IPS DF 6.9 (cell line): ENCODE measurements around the gene MACF1.

Experiments used
- DNase-seq: peaks from one replicate; pipeline ENCODE4 v3.0.0-alpha.2; 2013; ENCODE audit warnings: low read depth, low spot score
- H3K27ac ChIP-seq: one replicate; pipeline ENCODE4 v1.5.1; 2013; ENCODE audit warnings: low read length, control low read depth
- H3K27me3 ChIP-seq: 2 replicates; pipeline ENCODE4 v1.6.1; 2013; ENCODE audit warnings: mild to moderate bottlenecking, low read length; ENCODE audit not compliant: control insufficient read depth, insufficient read depth
- H3K36me3 ChIP-seq: 2 replicates; pipeline ENCODE4 v1.6.1; 2013; ENCODE audit warnings: low read length; ENCODE audit not compliant: control insufficient read depth, insufficient read depth
- H3K4me1 ChIP-seq: 2 replicates; pipeline ENCODE4 v1.6.1; 2013; ENCODE audit warnings: low read length; ENCODE audit not compliant: control insufficient read depth, insufficient read depth
- H3K4me3 ChIP-seq: 2 replicates; pipeline ENCODE4 v1.5.1; 2013; ENCODE audit warnings: mild to moderate bottlenecking, low read length
- H3K9me3 ChIP-seq: 2 replicates; pipeline ENCODE4 v1.6.1; 2013; ENCODE audit warnings: low read length, inconsistent platforms; ENCODE audit not compliant: control insufficient read depth, insufficient read depth
- WGBS: extraction: QIAGEN DNeasy Blood & Tissue Kit; methylation state at CpG from one replicate; pipeline ENCODE4 v1.1.7; 2013; ENCODE audit warnings: mixed read lengths, missing lambda C conversion rate; ENCODE audit not compliant: insufficient read length, insufficient coverage; 5-methylcytosine and 5-hydroxymethylcytosine counted together

The MACF1 gene

DNA sequence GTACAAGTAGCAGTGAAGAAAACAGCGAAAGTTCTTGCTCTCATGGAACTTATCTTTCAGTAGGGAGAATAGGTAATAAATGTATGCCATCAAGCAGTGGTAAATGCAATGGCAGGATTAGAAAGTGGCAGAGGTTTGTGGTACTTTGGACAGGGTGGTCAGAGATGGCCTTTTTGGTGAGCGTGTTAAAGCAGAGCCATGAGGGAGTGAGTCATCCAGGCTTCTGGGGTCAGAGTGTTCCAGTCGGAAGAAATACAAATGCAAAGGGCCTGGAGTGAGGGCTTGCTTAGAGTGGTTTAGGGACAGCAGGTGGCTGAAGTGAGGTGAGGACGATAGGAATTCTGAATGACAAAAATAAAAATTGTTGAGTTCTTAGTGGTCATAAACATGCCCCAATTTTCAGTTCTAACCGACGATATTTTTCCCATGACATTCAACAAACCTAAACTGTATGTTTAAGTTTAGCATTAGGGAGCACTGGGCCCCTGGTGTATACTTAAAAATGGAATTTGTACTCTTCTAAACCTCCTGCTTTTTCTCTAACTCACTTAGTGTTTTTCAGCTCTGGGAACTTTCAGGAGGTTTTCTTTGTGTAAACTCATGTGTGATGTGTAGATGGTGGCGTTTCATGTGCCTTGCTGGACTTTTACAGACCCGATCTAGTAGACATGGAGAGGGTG is 78.2 kb downstream of the MACF1 start:
- no CpG with 5 or more reads among the region's 8 CpGs for WGBS
- no peak for DNase-seq
- Histone ChIP-seq H3K4me3 (no peak overlapping the region), H3K9me3 (no peaks in the 10 kb centered on the region), H3K4me1 (no peaks in the 10 kb centered on the region), H3K36me3 (peaks cover 12% of the 10 kb centered on the region; the same call in 1 of the 2 replicates), H3K27me3 (no peaks in the 10 kb centered on the region), H3K27ac (no peak overlapping the region)

GRCh38 chr1:39283858-39284257 is 79.4 kb downstream of the MACF1 start:
- Histone ChIP-seq H3K4me3 (no peak overlapping the region), H3K4me1 (no peaks in the 10 kb centered on the region), H3K9me3 (no peaks in the 10 kb centered on the region), H3K27ac (no peak overlapping the region), H3K36me3 (peaks cover 12% of the 10 kb centered on the region; the same call in 1 of the 2 replicates), H3K27me3 (no peaks in the 10 kb centered on the region)
- no CpG with 5 or more reads among the region's 1 CpG for WGBS
- DNase-seq = no peak

- Histone ChIP-seq H3K27me3 (no peaks in the 10 kb centered on the region), H3K9me3 (no peaks in the 10 kb centered on the region), H3K4me1 (no peaks in the 10 kb centered on the region), H3K36me3 (peaks cover 18% of the 10 kb centered on the region; the same call in 1 of the 2 replicates), H3K27ac (no peak overlapping the region), H3K4me3 (no peak overlapping the region)
- no CpG with 5 or more reads among the region's 1 CpG for WGBS
- DNase-seq = no peak
These were observed 83.0 kb downstream of the MACF1 start for GRCh38 chr1:39287541-39287940.

- H3K9me3 ChIP-seq = no peaks in the 10 kb centered on the region
- H3K36me3 ChIP-seq = peaks cover 23% of the 10 kb centered on the region; the same call in 1 of the 2 replicates
- H3K4me1 ChIP-seq = no peaks in the 10 kb centered on the region
- no peak overlapping the region for H3K4me3 ChIP-seq
- DNase-seq = no peak
- H3K27ac ChIP-seq = no peak overlapping the region
- no CpG with 5 or more reads among the region's 5 CpGs for WGBS
- H3K27me3 ChIP-seq = no peaks in the 10 kb centered on the region
These were observed 84.4 kb downstream of the MACF1 start for GRCh38 chr1:39288735-39289465.

DNA sequence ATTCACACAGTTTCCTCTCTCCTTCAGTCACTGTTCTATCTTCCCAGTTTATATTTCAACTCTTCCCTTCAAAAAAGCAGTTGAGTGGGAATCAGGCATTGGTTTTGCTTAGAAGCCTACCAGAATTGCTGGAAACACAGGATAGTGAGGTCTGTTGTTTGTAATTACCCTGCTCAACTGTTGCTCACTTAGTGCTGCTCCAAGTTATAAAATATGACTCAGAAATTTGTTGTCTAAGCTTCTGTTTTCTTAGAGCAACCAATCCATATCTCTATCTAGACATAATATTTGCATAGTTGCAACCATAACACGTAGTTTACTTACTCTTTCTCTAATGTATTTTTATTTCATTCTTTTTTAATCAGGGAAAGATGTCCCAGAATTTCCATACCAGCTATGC is 87.9 kb downstream of the MACF1 start:
- no CpG with 5 or more reads among the region's 1 CpG for WGBS
- no peak for DNase-seq
- H3K9me3 ChIP-seq = no peaks in the 10 kb centered on the region
- no peak overlapping the region for H3K4me3 ChIP-seq
- H3K4me1 ChIP-seq = no peaks in the 10 kb centered on the region
- H3K27me3 ChIP-seq = no peaks in the 10 kb centered on the region
- H3K36me3 ChIP-seq = peaks cover 18% of the 10 kb centered on the region; the same call in 1 of the 2 replicates
- no peak overlapping the region for H3K27ac ChIP-seq

GRCh38 chr1:39293375-39294070 is 89.0 kb downstream of the MACF1 start:
- H3K36me3 ChIP-seq = peaks cover 17% of the 10 kb centered on the region; the same call in 1 of the 2 replicates
- no CpG with 5 or more reads among the region's 3 CpGs for WGBS

DNA sequence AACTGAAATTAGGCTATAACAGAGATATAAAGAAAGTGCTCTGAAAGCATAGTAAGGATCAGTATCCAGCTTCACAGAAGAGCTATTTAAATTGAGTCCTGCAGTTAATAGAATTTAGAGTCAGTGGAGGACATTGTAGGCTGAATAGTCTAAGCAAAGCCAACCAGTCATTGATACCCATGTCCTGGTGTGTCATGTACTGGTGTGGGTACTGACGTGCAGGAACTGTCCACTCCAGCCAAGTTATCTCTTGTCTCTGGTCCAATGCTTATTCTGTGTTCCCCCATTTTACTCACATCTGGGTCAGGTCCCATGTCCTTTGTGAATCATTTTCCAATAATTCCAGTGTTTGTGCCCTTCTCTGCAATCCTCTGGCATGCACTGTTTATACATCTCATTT is 90.0 kb downstream of the MACF1 start:
- no peaks in the 10 kb centered on the region for H3K27me3 ChIP-seq

More at GRCh38 chr1:39293375-39294070, 89.0 kb downstream of the MACF1 start:
- no peaks in the 10 kb centered on the region for H3K27me3 ChIP-seq
- no peaks in the 10 kb centered on the region for H3K4me1 ChIP-seq
- H3K9me3 ChIP-seq = no peaks in the 10 kb centered on the region
- no peak overlapping the region for H3K4me3 ChIP-seq
- no peak overlapping the region for H3K27ac ChIP-seq
- no peak for DNase-seq

DNA sequence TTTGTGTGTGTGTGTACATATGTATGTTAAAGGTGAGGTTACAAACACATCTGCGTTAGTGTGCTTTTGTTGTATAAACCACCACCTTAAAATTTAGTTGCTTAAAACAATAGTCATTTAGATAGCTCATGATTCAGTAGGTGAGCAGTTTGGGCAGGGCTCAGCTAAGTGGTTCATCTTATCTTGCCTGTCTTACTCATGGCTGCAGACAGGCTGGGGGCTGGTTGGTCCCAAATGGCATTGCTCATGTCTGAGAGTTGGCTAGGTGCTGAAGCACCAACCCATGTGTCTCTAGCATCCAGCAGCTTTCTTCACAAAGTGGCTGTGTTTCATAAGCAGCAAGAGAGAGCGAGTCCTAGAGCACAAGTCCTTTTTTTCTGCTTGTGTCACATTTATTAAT is 91.4 kb downstream of the MACF1 start:
- H3K36me3 ChIP-seq = peaks cover 27% of the 10 kb centered on the region; the same call in 1 of the 2 replicates
- no peak overlapping the region for H3K4me3 ChIP-seq
- no peaks in the 10 kb centered on the region for H3K4me1 ChIP-seq
- no peaks in the 10 kb centered on the region for H3K27me3 ChIP-seq
- no peak for DNase-seq
- no CpG with 5 or more reads among the region's 2 CpGs for WGBS
- H3K9me3 ChIP-seq = no peaks in the 10 kb centered on the region
- no peak overlapping the region for H3K27ac ChIP-seq

More for the DNA sequence above, 90.0 kb downstream of the MACF1 start:
- Histone ChIP-seq H3K27ac (no peak overlapping the region), H3K9me3 (no peaks in the 10 kb centered on the region), H3K4me3 (no peak overlapping the region), H3K36me3 (peaks cover 20% of the 10 kb centered on the region; the same call in 1 of the 2 replicates), H3K4me1 (no peaks in the 10 kb centered on the region)
- no CpG with 5 or more reads among the region's 1 CpG for WGBS
- no peak for DNase-seq

DNA sequence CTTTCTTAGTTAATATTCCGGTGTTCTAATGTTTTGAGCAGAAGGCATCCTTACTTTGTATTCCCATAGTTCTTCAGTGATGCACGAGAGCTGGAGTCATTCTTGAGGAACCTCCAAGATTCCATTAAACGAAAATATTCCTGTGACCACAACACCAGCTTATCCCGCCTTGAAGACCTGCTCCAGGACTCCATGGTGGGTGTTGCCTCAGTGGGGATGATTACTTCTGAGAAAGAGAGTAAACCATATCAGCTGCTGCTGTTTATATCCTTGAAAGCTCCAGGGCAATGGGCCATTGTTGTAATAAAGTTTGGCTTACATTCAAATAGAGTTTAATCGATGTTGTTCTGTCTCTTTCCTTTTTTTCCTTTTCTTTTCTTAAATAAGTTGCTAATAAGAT is 93.1 kb downstream of the MACF1 start:
- H3K4me3 ChIP-seq = no peak overlapping the region
- no peaks in the 10 kb centered on the region for H3K9me3 ChIP-seq
- no CpG with 5 or more reads among the region's 5 CpGs for WGBS
- no peaks in the 10 kb centered on the region for H3K4me1 ChIP-seq
- no peak overlapping the region for H3K27ac ChIP-seq
- no peaks in the 10 kb centered on the region for H3K27me3 ChIP-seq
- peaks cover 25% of the 10 kb centered on the region; the same call in 1 of the 2 replicates for H3K36me3 ChIP-seq
- DNase-seq = no peak

- H3K27me3 ChIP-seq = no peaks in the 10 kb centered on the region
- H3K27ac ChIP-seq = no peak overlapping the region
- H3K9me3 ChIP-seq = no peaks in the 10 kb centered on the region
- H3K36me3 ChIP-seq = peaks cover 20% of the 10 kb centered on the region; the same call in 1 of the 2 replicates
- H3K4me3 ChIP-seq = no peak overlapping the region
- no peaks in the 10 kb centered on the region for H3K4me1 ChIP-seq
- WGBS = no CpG with 5 or more reads among the region's 5 CpGs
- no peak for DNase-seq
These were observed 97.1 kb downstream of the MACF1 start for GRCh38 chr1:39301606-39302005.
